ENCODE results near the gene LRRC2. TPM values are rescaled to one million over a fixed set of nuclear protein-coding genes. Genes with fewer than 3 reads are reported as not detected.

Gene LRRC2
- total RNA-seq, 1 experiment from 2014 or later: 2.6 TPM

- no peaks in the 10 kb centered on the region; the same call in 1 of the 2 replicates for H3K27me3 Mint-ChIP-seq (ENCODE audit: low read depth)
- Histone ChIP-seq H2BK20ac (ENCODE audit: low read depth, low read length, poor library complexity, severe bottlenecking) (no peak overlapping the region), H3K14ac (ENCODE audit: insufficient read depth, low read length) (no peak overlapping the region), H4K8ac (replicated peaks; ENCODE audit: insufficient read length, low read depth, low read length) (no peak overlapping the region), H2BK5ac (ENCODE audit: insufficient read length, low read length) (no peak overlapping the region), H3K79me1 (ENCODE audit: insufficient read depth, low read depth, low read length, poor library complexity, severe bottlenecking) (no peaks in the 10 kb centered on the region), H3K23me2 (ENCODE audit: insufficient read length, low read depth, low read length, poor library complexity, severe bottlenecking) (peaks cover 12% of the 10 kb centered on the region), H4K5ac (ENCODE audit: insufficient read length, low read depth, low read length) (no peak overlapping the region), H2AK5ac (ENCODE audit: insufficient read length, low read length) (no peak overlapping the region), H3K79me2 (ENCODE audit: insufficient read depth, low read length) (no peaks in the 10 kb centered on the region), H2BK12ac (ENCODE audit: insufficient read length, low read depth, low read length) (no peak overlapping the region), H3K18ac (ENCODE audit: insufficient read length, low read depth, low read length) (no peak overlapping the region), H2BK120ac (ENCODE audit: low read depth, low read length, poor library complexity, severe bottlenecking) (no peak overlapping the region), H2AFZ (ENCODE audit: low read length) (no peak overlapping the region), H3K56ac (ENCODE audit: insufficient read length, low read depth, low read length) (no peak overlapping the region), H4K91ac (ENCODE audit: insufficient read length, low read depth, low read length) (no peak overlapping the region), H3K9me3 (ENCODE audit: control insufficient read depth, low read depth, low read length) (no peaks in the 10 kb centered on the region), H3K23ac (ENCODE audit: insufficient read length, low read depth, low read length) (no peak overlapping the region), H3K4me1 (ENCODE audit: insufficient read depth, low read length) (peaks cover 13% of the 10 kb centered on the region), H2BK15ac (ENCODE audit: low read depth, low read length) (no peak overlapping the region), H3T11ph (ENCODE audit: low read length) (no peak overlapping the region), H4K20me1 (ENCODE audit: control insufficient read depth, insufficient read depth, insufficient read length) (no peaks in the 10 kb centered on the region), H3K4me2 (ENCODE audit: insufficient read depth, insufficient read length, low read length) (no peak overlapping the region), H3K4ac (ENCODE audit: low read depth, low read length) (no peak overlapping the region), H3K9ac (ENCODE audit: extremely low read depth, insufficient read length, low read length) (no peak overlapping the region), H3K27me3 (ENCODE audit: insufficient read depth, low read length) (no peaks in the 10 kb centered on the region), H3K27ac (ENCODE audit: insufficient read length, low read depth, low read length) (no peak overlapping the region)
- no peak overlapping the region for H3K4me3 Mint-ChIP-seq
- WGBS (ENCODE audit: extremely low coverage, insufficient read length, low lambda C conversion rate): no CpG with 5 or more reads among the region's 3 CpGs
- peaks cover 44% of the 10 kb centered on the region in 2 experiments for H3K4me1 Mint-ChIP-seq
- peaks cover 15 to 20% of the 10 kb centered on the region in 2 experiments for H3K9me3 Mint-ChIP-seq
- H3K27ac Mint-ChIP-seq: peak overlapping the region; percentile 30 to 81 (median 58); a peak in 2 of 7 replicates
- peaks cover 0 to 14% (median 10%) of the 10 kb centered on the region in 3 experiments; a peak in 5 of 7 replicates for H3K36me3 Mint-ChIP-seq (ENCODE audit: insufficient read depth in 1 of 3, low read depth in 3 of 3)
- no peak for DNase-seq
- no peak for TF ChIP-seq CTCF (conservative IDR thresholded peaks at IDR 0.05)
Observed at GRCh38 chr3:46571684-46572083, 5.6 kb upstream of the LRRC2 start.
